ENCODE results near the gene FGF19. TPM values are rescaled to one million over a fixed set of nuclear protein-coding genes. Genes with fewer than 3 reads are reported as not detected.

The FGF19 gene
- polyA plus RNA-seq, 3 donors, result 0.34 to 1.1 (median 1.1) TPM

DNA sequence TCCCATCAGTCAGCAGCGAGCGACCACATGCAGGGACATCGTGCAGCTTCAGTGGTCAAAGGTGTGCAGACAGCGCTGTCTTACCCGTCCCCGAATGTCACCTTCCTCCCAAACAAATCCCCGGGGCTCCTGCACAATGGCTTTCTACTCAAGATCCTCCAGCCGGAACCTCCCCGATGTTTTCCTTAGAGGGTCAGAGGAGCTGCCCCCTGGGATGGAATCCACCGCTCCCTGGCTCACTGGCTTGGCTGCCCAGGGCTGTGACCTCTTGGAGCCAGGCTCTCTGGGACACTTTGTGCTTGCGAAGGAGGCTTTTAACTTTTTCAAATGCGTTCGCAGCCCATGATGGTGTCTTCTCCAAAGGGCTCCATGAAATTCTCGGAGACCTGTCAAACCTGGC, 17.3 kb upstream of the FGF19 start:
- no peak for DNase-seq

DNA sequence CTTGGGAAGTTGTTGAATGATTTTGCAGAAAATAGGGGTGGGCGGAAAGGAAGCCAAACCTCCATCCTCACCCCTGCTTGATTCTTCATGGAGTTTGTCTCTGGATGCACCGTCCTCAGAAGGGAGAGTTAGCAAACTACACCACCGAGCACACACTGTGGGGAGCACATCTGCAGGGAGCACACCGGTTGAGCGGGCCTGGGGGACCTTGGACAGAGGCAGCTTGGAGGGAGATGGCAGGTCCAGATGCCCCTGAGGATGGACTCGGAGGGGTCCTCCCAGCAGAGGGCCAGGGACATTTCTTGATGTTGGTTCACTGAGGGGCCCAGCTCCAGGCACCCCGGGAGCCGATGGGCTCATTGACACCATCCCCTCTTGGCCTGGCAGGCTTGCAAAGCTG, 15.1 kb upstream of the FGF19 start:
- DNase-seq, result no peak

- no peak for DNase-seq
Measured at GRCh38 chr11:69718147-69718546, 14.3 kb upstream of the FGF19 start.

- no peak for DNase-seq
Measured at GRCh38 chr11:69716891-69717747, 13.3 kb upstream of the FGF19 start.

DNA sequence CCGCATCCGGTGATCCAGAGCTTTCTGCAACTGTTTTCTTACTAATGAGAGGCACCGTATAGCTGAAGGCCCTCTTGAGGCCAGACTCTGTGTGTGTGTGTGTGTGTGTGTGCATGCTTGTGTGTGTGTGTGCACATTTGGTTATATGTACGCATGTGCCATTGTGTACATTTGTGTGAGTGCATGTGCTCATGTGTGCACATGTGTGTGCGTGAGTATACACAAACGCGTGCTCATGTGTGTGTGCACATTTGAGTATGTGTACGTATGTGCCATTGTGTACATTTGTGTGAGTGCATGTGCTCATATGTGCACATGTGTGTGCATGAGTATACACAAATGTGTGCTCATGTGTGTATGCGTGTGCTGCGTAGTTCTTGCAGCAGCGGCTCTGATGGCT, 12.3 kb upstream of the FGF19 start:
- DNase-seq, result no peak

- no peak for DNase-seq
Measured at GRCh38 chr11:69715446-69715845, 11.6 kb upstream of the FGF19 start.

DNA sequence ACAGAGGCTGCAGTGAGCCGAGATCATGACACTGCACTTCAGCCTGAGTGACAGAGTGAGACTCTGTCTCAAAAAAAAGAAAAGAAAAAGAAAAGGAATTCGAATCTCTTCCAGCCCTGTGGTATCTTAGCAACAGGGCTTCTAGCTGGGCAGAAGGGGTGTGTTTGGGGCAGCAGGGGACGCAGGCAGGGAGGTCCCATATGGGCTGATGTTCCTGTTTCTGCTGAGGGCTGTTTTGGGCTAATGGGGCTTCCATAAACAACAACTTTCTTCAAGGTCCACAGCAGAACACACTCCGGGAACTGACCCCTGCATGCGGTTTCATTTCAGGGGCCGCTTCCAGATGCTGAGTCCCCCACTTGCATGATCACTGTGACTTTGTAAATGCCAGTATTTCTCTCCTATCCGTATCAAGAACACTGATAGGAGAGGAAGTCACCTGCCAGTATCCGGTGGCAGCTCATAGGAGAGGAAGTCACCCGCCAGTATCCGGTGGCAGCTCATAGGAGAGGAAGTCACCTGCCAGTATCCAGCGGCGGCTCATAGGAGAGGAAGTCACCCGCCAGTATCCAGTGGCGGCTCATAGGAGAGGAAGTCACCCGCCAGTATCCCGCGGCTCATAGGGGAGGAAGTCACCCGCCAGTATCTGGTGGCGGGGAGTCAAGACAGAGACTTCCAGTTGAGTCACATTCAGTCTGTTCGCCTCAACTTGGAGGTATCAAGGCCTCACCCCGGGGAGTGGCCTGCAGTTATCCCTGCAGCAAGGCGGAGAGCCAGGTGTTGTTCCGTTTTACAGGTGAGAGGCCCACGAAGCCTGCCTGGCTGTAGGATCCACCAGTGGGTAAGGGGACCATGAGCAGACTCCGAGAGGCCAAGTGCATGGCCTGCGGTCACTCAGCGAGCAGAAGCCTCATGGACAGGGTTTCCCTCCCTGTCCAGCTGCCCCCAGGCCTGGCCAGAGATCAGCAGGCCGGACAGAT, 8.3 kb upstream of the FGF19 start:
- DNase-seq, result no peak

- DNase-seq, result no peak
Measured at GRCh38 chr11:69708736-69709401, 5.0 kb upstream of the FGF19 start.

DNA sequence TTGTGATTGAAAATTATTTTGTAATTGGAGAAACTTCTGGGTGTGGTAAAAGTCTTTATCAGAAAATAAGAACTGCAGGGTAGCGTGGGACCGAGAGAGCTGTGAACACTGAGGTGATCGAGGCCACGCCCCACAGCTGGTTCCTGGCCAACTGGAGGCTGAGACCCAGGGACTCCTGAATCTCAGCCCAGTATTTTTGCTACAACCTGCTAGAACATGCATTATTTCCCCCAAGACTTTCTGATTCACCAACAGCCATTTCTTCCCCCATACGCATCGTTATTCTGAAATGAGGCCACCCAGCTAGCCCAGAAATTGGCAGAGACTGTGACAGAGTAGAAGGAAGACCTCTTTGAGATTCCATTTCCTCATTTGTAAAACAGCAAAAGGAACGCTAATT, 3.4 kb upstream of the FGF19 start:
- no peak for DNase-seq

GRCh38 chr11:69705901-69706787, 2.3 kb upstream of the FGF19 start:
- no peak for DNase-seq

DNA sequence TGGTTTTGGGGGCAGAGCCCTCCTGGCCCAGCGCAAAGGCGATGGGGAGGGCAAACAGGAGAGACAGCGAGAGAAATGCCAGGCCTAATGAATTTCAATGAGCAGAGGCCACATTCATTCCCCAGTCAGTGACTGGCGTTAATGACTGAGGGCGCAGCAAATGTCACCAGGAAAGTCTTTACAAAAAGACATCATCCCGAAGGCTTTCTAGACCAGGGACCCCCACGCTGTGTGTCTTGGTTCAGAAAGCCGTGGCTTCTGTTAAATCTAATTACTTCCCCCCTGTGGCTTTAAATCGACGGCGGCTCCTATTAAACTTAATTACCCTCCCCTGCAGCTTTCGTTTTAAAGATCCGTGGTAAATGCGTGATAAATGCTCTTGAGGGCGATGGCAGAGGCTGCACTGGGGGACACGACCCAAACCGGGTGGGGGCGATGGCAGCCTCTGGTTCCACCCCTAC, 1.6 kb upstream of the FGF19 start:
- no peak for DNase-seq

DNA sequence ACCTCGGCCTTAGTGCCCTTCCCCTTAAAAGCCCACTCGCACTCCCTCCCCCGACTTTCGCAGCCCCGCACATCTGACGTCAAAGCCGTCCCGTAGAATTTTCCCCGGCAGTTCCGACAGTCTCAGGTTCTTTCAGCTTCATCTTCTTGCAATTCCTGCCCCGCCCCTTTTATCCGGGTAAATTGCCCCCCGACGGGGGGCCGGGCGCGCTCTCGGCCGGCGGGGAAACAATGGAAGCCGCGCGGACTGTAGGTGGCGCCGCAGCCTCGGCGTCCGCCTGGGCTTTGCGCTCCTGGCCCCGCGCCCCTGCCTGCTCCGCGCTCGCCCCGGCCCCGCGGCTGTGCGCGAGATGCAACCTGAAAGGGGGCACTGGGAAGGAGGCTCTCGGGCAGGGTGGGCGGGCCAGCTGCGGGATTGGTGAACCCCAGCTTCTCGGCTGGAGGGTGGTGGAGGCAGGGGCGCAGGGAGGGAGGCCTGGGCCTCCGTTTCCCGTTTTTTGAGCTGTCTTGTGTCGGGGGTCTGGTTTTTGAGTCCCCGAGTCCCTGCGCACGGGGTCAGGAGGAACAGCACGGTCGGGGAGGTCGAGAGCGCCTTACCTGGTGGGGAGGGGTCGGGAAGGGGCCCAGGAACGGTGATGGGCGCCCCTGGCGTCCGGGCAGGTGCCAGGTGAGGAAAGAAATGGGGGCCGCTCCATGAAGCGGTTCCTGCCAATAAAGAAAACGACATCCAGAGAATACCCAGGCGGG, 859 bp upstream of the FGF19 start:
- no peak for DNase-seq

DNA sequence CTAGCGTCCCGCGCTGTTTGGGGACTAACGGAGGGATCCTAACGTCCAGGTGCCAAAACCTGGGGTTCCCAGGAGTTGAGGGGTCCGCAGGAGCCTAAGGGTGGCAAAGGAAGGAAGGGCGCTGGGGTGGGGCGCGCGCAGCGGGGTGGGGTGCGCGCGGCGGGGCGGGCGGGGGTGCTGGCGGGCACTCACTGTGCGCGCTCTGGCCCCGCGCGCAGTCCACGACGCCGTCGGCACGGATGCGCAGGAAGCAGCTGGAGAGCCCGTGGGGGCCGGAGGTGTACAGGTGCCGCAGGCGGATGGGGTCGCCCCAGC, 412 bp downstream of the FGF19 start:
- no peak for DNase-seq

DNA sequence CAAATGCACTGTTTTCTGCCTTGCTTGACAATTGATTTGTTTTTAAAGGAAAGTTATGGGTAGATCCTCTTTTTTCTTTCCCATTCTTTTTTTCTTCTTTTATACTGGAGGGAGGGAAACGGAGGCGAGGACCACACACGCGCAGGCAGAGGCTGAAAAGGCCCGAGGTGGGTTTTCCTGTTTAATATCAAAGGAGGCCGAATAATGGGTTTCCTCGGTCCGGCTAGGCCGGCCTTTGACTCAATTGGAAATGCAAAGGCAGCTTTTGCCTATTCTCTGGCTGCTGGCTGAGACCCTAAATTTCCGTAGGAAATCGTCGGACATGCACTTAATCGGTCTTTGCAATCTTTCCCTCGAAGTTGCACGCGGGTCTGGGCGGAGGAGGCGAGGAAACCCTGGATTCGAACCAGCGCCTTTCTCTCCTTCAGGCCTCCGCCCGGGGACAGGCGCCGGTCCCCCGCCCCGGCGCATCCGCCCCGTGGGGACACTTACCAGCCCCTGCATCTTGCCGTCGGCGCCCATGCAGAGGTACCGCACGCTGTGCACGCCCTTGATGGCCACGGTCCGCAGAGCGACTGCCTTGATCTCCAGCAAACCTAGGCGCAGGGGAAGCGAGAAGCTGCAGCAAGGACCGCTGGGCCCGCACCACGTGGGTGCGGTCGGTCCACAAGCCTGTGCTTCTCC, 911 bp downstream of the FGF19 start:
- DNase-seq, result no peak

DNA sequence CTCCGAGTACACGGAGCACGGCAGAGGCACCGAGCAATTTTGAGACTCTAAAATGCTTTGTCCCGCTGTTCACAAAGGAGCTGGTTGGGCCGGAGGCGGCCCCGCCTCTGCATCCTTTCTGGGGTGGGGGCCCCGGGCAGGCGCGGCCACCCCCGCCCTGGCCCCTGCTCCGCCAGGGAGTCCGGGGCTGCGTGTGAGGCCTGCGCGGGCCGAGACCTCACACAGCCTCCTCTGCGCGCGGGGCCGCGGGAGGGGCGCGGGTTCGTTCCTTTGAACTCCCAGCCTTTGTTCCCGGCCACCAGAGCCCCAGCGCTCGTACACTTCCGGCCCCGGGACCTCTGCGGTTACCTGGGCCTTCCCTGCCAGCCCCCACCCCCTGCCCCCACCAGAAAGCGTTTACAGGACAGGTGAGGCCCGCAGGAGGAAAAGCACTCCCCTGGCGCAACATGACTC, 1.6 kb downstream of the FGF19 start:
- DNase-seq, result no peak

DNA sequence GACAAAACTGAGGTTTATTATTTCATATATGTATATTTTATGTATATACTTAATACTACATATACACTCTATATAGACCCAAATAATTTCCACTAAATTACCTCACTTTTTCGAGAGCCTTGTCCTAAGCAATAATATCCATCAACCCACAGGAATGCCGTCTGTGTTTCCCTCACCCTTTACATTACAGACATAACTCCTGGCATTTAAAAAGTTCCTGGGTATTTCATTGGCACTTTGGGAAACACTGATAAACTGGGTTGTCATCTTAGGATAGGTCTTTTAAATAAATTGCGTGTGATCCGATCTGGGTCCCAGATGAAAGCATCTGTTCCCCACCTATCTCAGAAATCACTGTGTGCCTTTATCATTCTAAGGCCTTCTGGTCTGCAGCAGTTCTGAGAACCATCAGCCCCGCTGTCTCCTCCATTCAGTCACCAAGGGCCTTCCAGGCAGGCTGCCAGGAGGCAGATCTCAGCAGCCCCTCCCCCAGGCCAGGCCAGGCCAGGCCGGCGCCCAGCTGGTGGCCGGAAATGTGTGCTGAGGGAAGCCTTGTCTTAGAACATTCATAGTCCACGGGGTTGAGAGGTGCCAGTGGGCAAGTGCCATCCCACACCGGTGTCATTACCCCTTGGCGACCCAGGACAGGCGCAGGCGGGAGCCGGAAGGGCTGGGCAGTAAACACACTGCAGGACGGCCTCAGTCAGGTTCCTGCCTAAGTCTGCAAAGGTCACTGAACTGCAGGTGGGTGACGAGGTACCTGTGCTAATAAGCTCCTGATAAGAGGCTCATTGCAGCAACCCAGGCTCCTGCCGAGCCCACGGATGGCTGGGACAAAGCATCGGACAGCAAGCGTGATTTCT, 3.3 kb downstream of the FGF19 start:
- DNase-seq, result peak; percentile 73

- no peak for DNase-seq
Measured at GRCh38 chr11:69699213-69699612, 4.6 kb downstream of the FGF19 start.

DNA sequence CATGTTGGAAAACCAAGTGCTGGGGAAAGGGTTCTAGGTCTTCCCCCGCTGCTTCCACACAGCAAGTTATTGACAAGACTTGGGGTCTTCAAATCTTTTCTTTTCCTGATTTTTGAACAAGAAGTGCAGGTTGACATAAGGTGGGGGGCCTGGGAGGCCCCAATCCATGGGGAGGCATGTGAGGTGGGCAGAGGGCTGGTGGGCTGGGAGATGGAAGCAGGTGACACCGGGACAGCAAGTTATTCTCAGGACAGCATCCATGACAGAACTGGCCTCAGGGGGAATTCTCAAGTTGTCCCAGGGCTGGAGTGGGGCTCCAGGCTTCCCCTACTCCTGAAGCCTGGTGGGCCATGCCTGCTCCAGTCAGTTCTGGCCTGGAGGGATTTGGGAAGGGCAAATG, 5.5 kb downstream of the FGF19 start:
- no peak for DNase-seq

- DNase-seq, result no peak
Measured at GRCh38 chr11:69697861-69698260, 6.0 kb downstream of the FGF19 start.
